Measurements from ENCODE around the gene SOS1.

SOS1 gene

GRCh38 chr2:38978908-38979307 lies 141.9 kb downstream of the SOS1 start:
- Histone ChIP-seq H3K27me3 (no peaks in the 10 kb centered on the region), H3K4me1 (no peaks in the 10 kb centered on the region), H3K9me3 (no peaks in the 10 kb centered on the region), H3K27ac (no peak overlapping the region), H3K36me3 (peaks cover 0 to 5% (median 0%) of the 10 kb centered on the region in 3 donors), H3K4me3 (no peak overlapping the region)
- intact Hi-C loops (cut with DNase I; ENCODE audit: low total_unique reads) = loop anchor here (1.0 kb wide), 1 partner anchor 14 kb away; no protein-coding TSS in a partner anchor
- DNase-seq = no peak
- no peak for TF ChIP-seq CTCF (IDR thresholded peaks at IDR 0.05)

GRCh38 chr2:38978296-38978903 lies 142.5 kb downstream of the SOS1 start:
- TF ChIP-seq CTCF (IDR thresholded peaks at IDR 0.05) = no peak
- intact Hi-C loops (cut with DNase I; ENCODE audit: low total_unique reads) = no loop called here
- Histone ChIP-seq H3K4me1 (no peaks in the 10 kb centered on the region), H3K27ac (no peak overlapping the region), H3K27me3 (no peaks in the 10 kb centered on the region), H3K36me3 (no peaks in the 10 kb centered on the region), H3K9me3 (no peaks in the 10 kb centered on the region), H3K4me3 (no peak overlapping the region)
- no peak for DNase-seq

GRCh38 chr2:38977047-38977446 lies 143.8 kb downstream of the SOS1 start:
- intact Hi-C loops (cut with DNase I; ENCODE audit: low total_unique reads) = no loop called here
- H3K27me3 ChIP-seq = no peaks in the 10 kb centered on the region
- H3K4me3 ChIP-seq = no peak overlapping the region
- TF ChIP-seq CTCF (IDR thresholded peaks at IDR 0.05) = no peak
- H3K4me1 ChIP-seq = no peaks in the 10 kb centered on the region
- DNase-seq = no peak
- no peaks in the 10 kb centered on the region for H3K9me3 ChIP-seq
- no peak overlapping the region for H3K27ac ChIP-seq
- H3K36me3 ChIP-seq = no peaks in the 10 kb centered on the region

- Histone ChIP-seq H3K4me3 (no peak overlapping the region), H3K9me3 (no peaks in the 10 kb centered on the region), H3K27ac (no peak overlapping the region), H3K4me1 (no peaks in the 10 kb centered on the region), H3K36me3 (no peaks in the 10 kb centered on the region), H3K27me3 (no peaks in the 10 kb centered on the region)
- intact Hi-C loops (cut with DNase I; ENCODE audit: low total_unique reads) = no loop called here
- DNase-seq = no peak
- no peak for TF ChIP-seq CTCF (IDR thresholded peaks at IDR 0.05)
Measured at GRCh38 chr2:38975042-38975441, 145.8 kb downstream of the SOS1 start.

- Histone ChIP-seq H3K27me3 (no peaks in the 10 kb centered on the region), H3K4me3 (no peak overlapping the region), H3K27ac (no peak overlapping the region), H3K4me1 (no peaks in the 10 kb centered on the region), H3K9me3 (no peaks in the 10 kb centered on the region), H3K36me3 (peaks cover 0 to 6% (median 0%) of the 10 kb centered on the region in 3 donors)
- DNase-seq = no peak
- intact Hi-C loops (cut with DNase I; ENCODE audit: low total_unique reads) = no loop called here
- TF ChIP-seq CTCF (IDR thresholded peaks at IDR 0.05) = no peak
Measured at GRCh38 chr2:38973266-38973665, 147.6 kb downstream of the SOS1 start.

GRCh38 chr2:38971377-38971776 lies 149.5 kb downstream of the SOS1 start:
- peaks cover 0 to 6% (median 0%) of the 10 kb centered on the region in 3 donors for H3K36me3 ChIP-seq
- no peaks in the 10 kb centered on the region for H3K27me3 ChIP-seq
- intact Hi-C loops (cut with DNase I; ENCODE audit: low total_unique reads) = no loop called here
- no peaks in the 10 kb centered on the region for H3K9me3 ChIP-seq
- no peak for DNase-seq
- no peak overlapping the region for H3K27ac ChIP-seq
- TF ChIP-seq CTCF (IDR thresholded peaks at IDR 0.05) = no peak
- no peaks in the 10 kb centered on the region for H3K4me1 ChIP-seq
- no peak overlapping the region for H3K4me3 ChIP-seq
